Amygdala (tissue), 56 donors: ENCODE data around the gene GRID1.
"Not testable (repeated sequence)": the region's sequence is repeated elsewhere in the genome, so short reads cannot be mapped to it uniquely, and the experiment has no call there.

Experiments
- DNase-seq, 56 donors: peaks; one replicate each; lab custom pipeline; 2025; lab: John Stamatoyannopoulos, UW

The GRID1 gene

DNA sequence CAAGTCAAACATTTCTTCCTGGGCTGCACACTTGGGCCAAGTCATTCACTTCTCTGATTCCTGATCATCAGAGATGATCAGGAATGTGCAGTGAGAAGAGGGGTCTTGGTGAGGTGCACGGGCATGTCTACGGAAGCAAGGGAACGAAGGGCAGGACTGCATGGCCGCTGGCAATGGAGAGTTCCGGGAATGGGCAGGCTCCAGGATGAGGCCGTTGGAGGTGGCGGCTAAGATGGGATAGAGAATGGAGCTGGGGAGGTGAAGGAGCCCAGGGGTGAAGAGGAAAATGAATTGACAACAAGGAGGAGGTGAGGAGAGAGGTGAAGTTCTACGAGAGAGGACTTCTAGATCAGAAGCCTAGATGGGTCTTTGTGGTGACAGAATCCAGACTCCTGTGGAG is 260.0 kb downstream of the GRID1 start:
- no peak for DNase-seq

DNA sequence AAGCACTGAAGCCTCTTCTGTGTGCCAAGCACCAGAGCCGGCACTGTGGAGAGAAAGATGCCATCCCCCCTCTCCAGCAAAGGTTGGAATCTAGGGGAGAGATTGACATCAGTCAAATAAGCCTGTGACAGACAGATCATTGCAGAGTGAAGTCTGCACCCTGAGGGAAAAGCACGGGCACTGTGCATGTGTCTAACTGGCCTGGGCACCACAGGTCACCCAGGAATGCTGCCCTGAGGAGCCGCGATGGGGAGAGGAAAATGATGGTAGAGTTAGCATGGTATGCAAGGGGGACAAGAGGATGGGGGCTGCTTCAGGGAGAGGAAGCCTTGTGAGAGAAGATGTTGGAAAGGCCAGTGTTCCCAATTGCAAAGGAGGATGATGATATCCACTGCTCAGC is 261.0 kb downstream of the GRID1 start:
- DNase-seq = no peak

DNA sequence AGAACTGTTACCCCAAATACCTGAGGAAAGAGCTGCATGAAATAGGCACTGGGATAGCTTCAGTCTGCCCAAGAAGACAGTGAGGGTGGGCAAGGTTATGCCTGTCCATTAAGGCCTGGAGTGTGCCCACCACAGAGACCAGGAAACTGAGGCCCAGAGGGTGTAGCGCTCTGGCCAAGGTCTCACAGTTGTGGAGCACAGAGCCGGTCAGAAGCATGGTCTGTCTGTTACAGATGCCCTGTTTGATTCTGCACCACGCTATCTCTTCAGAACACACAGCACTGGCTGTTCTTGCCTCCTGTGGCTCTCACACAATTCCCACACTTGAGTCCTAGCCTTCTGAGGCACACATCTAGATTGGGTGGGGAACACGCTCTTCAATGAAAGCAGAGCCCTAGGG is 261.4 kb downstream of the GRID1 start:
- peak in 2 of 56 donors; percentile 7 to 10 for DNase-seq

DNA sequence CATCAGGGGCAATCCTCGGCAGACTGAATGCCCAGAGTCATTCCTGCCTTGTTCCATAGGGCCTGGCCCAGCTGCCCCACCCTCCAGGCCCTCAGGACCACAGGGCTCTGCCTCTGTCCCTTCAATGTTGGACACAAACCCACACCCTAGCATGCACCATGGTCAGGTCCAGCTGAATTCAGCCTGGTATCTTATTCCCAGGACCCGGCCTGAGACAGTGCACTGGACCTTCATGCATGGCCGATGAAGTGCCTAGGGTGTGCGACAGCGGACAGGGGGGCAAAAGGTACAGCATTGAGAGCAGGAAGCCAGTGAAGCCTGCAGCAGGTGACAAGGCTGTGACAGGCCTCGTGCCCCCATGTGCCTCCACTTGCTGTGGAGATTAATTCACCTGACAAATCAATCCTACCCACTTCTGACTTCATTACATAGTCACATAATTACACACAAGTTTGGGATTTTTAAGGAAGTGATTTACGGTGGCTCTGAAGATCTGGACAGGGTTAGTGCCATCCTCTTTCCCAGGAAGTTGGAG is 261.9 kb downstream of the GRID1 start:
- DNase-seq = no peak

DNA sequence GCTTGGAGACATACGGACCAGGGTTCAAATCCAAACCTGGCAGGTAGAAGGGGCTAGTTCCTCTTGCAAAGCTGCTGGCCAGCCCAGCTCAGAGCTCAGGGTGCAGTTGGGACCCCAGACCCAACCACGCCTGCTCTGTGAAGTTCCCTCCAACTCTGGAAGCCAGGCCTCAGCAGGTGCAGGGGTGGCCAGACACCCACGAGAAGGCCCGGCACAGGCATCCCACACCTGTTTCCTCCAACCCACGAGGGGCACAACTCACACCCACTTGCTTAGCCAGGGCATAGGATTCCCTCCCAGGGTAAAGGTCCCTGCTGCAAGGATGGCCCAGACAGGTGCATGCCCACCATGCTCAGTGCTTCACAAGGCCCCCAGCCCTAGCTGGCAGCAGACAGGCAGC is 262.4 kb downstream of the GRID1 start:
- no peak for DNase-seq

DNA sequence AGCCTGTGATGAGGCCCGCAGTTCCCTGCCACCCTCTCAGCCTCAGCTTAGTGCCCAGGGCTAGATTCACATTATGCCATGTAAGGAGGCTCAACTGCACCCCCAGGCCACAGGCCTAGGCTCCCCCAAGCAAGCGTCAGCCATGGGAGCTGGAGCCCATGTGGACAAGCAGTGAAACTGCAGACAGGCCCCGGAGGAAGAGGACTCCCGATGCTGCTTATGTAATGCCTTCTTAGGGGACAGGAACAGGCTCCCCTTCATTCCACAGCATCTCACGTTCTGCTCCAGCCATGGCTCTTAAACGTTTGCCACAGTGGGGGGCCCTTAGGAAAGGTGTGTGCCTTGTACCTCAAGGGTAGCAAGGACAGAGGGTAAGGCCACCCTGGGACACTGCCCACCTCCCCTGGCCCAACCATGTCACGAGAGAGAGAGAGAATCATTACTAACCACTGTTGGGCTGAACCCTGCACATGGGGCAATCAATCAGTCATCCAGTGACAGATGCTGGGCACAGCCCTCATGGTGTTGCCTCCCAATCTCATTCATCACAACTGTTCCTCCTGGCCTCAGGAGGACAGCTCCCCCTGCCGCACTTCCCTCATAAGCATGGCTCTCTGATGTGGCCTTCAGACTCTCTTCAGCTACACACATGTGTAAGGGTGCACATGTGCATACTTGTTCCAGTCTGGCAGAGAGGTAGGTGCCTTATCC is 263.0 kb downstream of the GRID1 start:
- no peak for DNase-seq

DNA sequence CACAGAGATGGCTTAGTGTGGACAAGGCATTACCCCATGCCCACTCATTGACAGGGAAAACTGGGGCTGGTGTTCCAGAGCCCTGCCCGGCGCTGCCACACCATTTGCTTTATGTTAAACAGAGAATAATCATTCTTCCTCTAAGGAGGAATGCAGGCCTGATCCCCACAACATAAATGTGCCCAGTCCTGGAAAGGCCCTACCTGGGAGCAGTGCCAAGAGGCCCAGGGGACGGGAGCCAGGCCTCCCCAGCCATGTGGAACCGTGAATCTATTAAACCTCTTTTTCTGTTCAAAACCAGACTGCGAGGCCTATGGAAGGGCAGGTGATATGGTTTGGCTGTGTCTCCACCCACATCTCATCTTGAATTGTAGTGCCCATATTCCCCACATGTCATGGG is 264.1 kb downstream of the GRID1 start:
- no peak for DNase-seq

DNA sequence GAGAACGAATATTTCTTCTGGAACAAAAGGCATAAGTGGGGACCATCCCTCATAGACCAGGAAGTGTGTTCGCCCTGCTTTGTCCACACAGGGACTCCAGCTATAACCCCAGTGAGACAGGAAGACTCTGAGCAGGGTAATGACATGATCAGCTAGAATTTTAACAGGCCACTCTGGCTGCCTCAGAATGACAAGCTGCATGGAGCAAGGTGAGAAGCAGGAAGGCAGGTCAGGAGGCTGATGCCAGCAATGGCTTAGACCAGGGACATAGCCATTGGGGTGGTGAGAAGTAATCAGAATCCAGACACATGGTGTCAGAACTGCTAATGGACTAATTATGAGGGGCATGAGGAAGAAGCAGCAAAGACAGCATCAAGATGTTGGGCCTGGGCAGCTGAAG is 264.6 kb downstream of the GRID1 start:
- no peak for DNase-seq

DNA sequence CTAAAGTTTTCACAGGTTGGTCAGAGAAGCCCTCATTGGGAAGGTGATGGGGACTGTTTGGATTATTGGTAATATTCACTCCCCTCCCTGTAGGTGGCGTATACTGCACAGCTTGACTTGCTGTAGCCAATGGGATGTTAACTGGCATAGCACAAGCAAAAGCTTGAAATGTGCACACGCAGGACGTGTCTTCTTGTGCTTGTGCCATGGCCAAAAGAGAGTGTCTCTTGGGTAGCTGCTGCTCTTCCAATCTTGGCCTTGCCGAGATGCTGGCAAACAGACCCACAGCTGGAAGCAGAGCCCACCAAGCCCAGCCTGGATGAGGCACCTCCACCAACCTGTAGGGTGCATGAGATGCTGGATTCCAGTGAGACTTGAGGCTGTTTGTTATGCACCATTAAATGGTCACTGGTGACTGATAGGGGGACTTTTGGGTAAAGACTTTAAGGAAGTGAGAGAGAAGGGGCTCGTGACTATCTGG is 266.0 kb downstream of the GRID1 start:
- DNase-seq = no peak

DNA sequence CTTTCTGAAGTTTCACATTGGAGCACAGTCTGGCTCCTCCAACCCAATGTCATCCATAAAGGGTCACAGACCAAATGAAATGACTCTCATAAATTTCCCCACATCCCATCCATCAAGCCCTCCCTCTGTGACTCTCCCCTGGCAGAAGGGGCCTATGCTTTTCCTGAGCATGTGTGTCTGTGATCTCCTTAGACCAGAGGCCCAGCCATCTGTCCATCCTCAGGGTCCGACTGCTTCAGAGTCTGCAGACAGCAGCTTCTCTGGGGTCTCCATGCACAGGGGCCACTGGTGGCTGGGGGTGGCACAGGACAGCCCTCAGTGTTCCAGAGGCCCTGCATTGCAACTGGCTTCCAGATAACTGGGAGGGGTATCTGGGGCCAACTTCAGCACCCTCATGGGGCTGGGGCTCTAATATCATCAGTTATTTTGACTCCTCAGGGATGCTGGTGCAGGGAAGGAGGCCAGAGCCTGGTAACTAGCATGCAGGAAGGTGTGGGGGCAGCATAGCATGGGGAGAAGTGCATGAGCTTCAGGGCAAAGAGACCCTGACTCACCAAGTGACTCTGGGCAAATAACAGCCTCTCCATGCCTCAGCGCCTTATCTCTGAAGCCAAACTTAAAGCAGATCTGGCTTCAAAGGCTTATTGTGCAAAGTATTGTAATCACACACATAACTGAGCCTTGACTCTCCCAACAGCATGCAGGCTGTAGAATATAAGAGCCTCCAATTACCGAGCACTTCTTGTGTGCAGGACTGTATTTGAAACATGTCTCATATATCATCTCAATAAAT is 266.9 kb downstream of the GRID1 start:
- no peak for DNase-seq

DNA sequence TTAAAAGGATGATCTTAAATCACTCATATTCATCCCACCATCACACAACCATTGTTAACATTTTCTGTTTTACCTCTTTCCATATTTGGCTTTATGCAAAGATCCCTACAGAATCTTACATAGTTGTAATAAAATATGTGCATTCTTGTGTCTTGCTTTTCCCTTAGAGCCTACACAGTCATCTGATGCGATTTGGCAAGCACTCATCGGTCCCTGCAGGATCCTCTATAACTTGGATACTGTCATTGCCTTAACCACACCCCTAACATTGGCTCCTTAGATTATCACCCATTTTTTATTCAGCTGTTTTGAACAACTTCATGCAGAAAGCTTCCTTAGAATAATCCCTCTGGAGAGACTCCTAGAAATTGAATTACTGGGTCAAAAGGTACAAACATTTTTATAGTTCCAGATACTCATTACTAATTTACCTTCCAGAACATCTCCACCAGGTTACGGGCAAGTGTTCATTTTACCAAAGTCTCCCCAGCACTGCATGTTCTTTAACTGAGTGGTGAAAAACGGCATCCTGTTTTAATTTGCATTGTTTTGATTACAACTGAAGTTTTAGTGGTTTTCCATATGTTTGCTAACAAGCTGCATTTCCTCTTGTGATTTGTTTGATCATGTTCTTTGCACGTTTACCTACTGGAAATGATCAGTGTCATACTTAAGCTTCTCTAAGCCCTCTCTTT is 268.3 kb downstream of the GRID1 start:
- DNase-seq = no peak

DNA sequence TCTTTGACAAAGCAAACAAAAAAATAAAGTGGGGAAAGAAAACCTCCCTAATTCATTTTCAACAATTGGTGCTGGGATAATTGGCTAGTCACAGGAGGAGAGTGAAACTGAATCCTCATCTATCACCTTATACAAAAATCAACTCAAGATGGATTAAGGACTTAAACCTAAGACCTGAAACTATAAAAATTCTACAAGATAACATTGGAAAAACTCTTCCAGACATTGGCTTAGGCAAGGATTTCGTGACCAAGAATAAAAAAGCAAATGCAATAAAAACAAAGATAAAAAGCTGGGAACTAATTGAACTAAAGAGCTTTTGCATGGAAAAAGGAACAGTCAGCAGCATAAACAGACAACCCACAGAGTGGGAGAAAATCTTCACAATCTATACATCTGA is 271.5 kb downstream of the GRID1 start:
- not testable (repeated sequence) for DNase-seq

DNA sequence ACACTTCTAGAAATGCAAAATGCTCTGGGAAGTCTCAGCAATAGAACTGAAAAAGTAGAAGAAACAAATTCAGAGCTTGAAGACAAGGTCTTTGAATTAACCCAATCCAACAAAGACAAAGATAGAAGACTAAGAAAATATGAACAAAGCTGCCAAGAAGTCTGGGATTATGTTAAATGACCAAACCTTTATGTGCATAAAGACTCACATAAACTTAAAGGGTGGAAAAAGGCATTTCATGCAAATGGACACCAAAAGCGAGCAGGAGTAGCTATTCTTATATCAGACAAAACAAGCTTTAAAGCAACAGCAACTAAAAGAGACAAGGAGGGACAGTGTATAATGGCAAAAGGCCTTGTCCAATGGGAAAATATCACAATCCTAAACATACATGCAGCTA is 274.3 kb downstream of the GRID1 start:
- DNase-seq = not testable (repeated sequence)

DNA sequence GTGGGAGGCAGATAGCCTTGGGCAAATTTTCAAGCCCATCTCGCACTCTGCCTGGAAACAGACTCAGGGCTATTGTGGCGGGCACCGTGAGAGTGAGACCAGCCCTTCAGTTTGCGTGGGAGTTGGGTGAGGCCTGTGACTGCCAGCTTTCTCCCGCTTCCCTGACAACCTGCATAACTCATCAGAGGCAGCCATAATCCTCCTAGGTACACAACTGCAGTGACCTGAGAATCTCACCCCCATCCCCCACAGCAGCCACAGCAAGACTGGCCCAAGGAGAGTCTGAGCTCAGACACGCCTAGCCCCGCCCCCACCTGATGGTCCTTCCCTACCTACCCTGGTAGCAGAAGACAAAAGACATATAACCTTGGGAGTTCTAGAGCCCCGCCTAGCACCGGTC is 275.4 kb downstream of the GRID1 start:
- DNase-seq = no peak

DNA sequence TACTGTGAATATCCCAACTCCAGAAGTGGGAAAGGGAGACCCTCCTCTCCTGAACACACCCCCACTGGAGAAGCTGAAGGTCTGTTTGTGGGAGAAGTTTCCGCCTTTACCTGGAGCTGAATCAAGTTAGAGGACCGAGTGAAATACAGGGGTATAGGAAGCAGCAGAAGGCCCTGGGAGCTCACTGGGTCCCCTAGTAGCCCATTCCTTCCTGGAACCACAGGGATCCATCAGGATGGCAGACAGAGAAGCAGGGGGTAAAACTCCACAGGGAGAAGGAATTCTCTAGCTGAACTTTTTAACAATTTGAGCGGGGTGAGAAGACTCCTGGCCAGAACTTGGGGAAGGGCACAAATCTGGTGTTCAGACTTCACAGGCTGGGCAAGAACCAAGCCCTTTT is 275.8 kb downstream of the GRID1 start:
- DNase-seq = no peak

DNA sequence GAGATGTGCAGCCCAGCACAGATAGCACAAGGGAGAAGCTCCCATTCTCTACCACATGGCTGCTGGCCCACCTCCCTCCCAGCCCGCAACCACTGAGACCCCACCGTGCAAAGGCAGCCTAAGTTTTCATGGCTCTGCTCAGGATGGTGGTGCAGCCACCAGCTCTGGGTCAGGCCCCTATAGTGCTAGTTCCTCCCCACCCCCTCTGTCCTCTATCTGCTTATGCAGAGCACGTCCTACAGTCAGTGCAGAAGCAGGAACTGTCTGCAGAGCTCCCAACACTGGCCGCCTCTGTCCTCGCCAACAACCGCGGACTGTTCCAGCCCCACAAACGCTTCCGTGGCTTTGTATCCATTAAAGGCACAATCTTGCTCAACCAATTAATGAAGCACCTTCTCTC is 278.9 kb downstream of the GRID1 start:
- DNase-seq = peak in 51 of 56 donors; percentile 14 to 89 (median 60)

DNA sequence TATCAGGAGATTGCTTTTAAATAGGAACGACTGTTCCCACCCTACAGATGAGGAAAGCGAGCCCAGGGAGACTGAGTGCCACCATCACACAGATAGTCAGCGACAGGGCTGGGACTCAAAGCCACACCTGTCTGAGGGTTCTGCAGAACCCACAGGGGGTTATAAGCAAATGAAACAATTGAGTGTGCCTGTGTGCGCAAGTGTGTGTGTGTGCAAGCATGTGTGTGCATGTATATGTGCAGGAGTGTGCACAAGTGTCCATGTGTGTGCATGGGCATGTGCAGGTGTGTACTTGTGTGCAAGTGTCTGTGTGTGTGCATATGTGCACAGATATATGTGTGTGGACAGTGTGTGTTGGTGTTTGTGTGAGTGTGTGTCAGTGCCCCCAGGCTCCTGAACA is 280.2 kb downstream of the GRID1 start:
- no peak for DNase-seq

DNA sequence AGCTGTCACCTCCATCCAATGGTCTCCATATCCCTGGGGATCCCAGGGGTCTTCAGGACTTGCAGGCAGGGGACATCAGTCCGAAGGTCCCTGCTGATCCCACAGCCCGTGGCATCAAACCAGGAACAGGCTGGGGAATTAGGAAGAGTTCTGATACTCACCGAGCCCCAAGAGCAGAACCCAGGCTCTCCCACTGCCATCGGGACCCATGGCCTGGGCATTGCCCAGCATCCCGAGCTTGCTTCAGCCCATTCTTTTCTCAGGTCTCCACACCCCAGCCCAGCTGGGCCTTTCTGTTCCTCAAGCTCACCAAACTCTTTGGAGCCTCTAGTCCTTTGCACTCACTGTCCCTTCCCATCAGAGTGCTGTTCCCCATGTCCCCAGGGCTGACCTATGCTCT is 280.9 kb downstream of the GRID1 start:
- DNase-seq = no peak

DNA sequence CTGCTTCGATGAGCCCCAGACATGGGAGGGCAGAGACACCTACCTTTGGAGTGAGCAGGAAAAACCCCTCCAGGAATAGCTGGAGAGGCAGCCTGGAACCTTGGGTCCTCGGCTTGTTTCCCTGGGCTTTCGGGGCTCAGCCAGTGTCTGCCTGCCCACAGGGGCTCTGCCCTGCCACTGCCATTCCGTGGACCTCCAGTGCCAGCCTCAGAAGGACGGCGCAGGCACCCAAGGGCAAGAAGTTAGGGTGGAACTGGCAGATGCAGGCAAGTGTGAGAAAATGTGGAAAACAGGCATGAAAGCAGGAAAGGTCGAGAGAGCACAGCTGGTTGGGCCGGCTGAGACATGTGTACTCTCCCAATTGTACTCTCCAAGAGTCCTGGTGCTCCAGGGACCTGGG is 281.5 kb downstream of the GRID1 start:
- DNase-seq = no peak

DNA sequence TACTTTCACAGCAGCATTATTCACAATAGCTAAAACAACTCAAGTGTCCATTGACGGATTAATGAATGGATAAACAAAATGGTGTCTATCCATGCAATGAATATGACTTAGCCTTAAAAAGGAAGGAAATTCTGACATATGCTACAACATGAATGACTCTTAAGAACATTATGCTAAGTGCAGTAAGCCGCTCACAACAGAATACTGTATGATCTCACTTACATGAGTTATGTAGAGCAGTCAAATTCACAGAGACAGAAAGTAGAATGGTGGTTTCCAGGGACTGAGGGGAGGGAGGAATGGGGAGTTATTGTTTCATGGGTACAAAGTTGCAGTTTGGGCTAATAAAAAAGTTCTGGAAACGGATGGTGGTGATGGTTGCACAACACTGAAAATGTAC is 282.0 kb downstream of the GRID1 start:
- no peak for DNase-seq

DNA sequence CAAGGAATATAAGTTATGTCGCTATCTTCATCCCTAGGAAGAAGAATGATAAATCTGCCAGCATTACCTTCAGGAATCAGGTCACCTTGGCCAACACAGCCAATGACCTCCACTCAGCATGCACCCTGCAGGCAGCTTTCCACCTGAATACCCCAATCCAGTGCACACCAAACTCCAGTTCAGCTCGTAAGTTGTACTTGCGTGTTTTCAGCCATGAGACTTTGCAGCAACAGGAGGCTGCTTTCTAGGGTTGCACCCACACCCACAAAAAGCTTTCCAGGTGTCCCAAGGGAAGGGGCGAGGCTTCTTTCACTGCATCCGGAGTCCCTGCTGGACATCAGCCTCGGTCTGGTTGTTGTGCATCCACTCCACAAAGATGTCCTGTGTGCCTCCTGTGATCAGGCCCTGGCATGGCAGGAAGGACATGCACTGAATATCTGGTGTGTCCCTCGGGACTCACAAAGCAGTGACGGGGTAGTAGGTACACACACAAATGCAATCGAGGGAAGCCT is 282.9 kb downstream of the GRID1 start:
- no peak for DNase-seq
